Measurements from ENCODE around the gene ETFA.

Gene ETFA

DNA sequence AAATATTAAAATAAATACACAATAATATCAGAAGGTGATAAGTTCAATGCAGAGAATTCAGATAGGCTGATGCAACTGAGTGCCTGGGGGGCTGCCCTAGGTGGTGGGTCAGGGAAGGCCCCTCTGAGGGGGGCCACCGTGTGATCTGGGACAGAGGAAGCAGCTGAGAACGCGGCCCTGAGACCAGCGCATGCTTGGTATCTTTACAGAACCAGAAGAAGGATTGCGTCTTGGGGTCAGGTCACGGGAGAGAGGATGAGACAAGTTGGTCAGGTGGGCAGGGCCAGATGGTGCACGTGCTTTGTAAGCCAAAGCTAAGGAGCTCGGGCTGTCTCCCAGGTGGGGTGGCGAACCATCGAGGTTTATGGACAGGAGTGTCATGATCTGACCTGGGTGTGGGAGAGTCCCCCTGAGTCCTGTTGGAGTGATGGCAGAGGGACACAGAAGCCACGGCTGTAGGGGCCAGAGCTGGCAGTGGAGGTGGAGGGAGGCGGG, 121.2 kb downstream of the ETFA start:
- TF ChIP-seq, protein P1, sequence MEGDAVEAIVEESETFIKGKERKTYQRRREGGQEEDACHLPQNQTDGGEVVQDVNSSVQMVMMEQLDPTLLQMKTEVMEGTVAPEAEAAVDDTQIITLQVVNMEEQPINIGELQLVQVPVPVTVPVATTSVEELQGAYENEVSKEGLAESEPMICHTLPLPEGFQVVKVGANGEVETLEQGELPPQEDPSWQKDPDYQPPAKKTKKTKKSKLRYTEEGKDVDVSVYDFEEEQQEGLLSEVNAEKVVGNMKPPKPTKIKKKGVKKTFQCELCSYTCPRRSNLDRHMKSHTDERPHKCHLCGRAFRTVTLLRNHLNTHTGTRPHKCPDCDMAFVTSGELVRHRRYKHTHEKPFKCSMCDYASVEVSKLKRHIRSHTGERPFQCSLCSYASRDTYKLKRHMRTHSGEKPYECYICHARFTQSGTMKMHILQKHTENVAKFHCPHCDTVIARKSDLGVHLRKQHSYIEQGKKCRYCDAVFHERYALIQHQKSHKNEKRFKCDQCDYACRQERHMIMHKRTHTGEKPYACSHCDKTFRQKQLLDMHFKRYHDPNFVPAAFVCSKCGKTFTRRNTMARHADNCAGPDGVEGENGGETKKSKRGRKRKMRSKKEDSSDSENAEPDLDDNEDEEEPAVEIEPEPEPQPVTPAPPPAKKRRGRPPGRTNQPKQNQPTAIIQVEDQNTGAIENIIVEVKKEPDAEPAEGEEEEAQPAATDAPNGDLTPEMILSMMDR (conservative IDR thresholded peaks at IDR 0.05; ENCODE audit: low read depth, low read length) = no peak
- H2AFZ ChIP-seq (ENCODE audit: low read depth) = peak overlapping the region; percentile 84; the same call in 1 of the 2 replicates
- H3K27me3 ChIP-seq (ENCODE audit: insufficient read depth, low read depth) = no peaks in the 10 kb centered on the region; the same call in 1 of the 2 replicates
- H3K4me2 ChIP-seq = peak overlapping the region; percentile 43; the same call in 1 of the 2 replicates
- H3K27ac ChIP-seq = no peak overlapping the region
- H3K4me1 ChIP-seq (ENCODE audit: low read depth, poor library complexity, severe bottlenecking) = peaks cover 9% of the 10 kb centered on the region
- no peaks in the 10 kb centered on the region for H3K36me3 ChIP-seq (ENCODE audit: insufficient read depth)
- H3K9ac ChIP-seq = no peak overlapping the region
- no peaks in the 10 kb centered on the region for H4K20me1 ChIP-seq (ENCODE audit: insufficient read depth)
- H3K4me3 ChIP-seq (IDR thresholded peaks at IDR 0.05; ENCODE audit: insufficient read depth, low read depth, low read length) = no peak overlapping the region
- no peaks in the 10 kb centered on the region for H3K79me2 ChIP-seq (ENCODE audit: insufficient read depth, low read depth)

DNA sequence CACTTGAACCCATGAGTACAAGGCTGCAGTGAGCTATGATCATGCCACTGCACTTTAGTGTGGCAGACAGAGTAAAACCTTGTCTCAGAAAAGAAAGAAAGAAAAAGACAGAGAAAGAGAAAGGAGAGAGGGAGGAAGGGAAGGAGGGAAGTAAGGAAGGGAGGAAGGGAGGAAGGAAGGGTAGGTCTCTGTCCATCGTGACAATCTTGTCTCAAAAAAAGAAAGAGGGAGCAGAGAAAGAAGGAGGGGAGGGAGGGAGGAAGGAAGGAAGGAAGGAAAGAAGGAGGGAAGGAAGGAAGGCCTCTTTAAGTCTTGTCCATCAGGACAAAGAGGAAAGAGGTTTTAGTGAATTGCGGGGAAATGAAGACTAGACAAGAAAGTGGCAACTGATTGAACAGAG, 122.2 kb downstream of the ETFA start:
- Histone ChIP-seq H3K36me3 (ENCODE audit: insufficient read depth) (no peaks in the 10 kb centered on the region), H2AFZ (ENCODE audit: low read depth) (no peak overlapping the region)

DNA sequence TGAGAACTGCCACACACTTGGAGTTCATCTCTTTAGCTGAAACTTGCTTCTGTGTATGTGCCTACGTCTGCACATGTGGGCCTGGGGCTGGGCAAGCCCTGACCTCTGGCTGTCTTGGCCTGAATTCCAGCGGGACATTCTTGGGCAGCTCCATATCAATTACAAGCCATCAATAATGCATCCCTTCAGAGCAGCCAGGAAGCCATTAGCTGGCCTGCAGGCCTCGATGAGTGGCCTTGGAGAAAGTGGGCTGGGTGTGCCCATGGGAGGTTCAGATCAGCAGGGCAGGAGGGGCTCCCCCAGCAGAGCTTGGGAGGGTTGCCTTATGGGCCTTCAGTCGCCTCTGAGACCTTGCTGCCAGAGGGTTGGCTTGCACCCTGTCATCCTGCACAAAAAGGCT, 124.1 kb downstream of the ETFA start:
- H3K36me3 ChIP-seq (ENCODE audit: insufficient read depth) = no peaks in the 10 kb centered on the region
- H3K4me2 ChIP-seq = no peak overlapping the region
- H3K27ac ChIP-seq = no peak overlapping the region
- H3K27me3 ChIP-seq (ENCODE audit: insufficient read depth, low read depth) = no peaks in the 10 kb centered on the region; the same call in 1 of the 2 replicates
- no peaks in the 10 kb centered on the region for H4K20me1 ChIP-seq (ENCODE audit: insufficient read depth)
- TF ChIP-seq, protein P1 (conservative IDR thresholded peaks at IDR 0.05; ENCODE audit: low read depth, low read length) = no peak
- no peak overlapping the region for H3K4me3 ChIP-seq (IDR thresholded peaks at IDR 0.05; ENCODE audit: insufficient read depth, low read depth, low read length)
- peaks cover 9% of the 10 kb centered on the region for H3K4me1 ChIP-seq (ENCODE audit: low read depth, poor library complexity, severe bottlenecking)
- no peaks in the 10 kb centered on the region for H3K79me2 ChIP-seq (ENCODE audit: insufficient read depth, low read depth)
- H3K9ac ChIP-seq = no peak overlapping the region
- H2AFZ ChIP-seq (ENCODE audit: low read depth) = no peak overlapping the region

More for the DNA sequence above, 122.2 kb downstream of the ETFA start:
- Histone ChIP-seq H3K4me2 (no peak overlapping the region), H4K20me1 (ENCODE audit: insufficient read depth) (no peaks in the 10 kb centered on the region), H3K27me3 (ENCODE audit: insufficient read depth, low read depth) (no peaks in the 10 kb centered on the region; the same call in 1 of the 2 replicates), H3K9ac (no peak overlapping the region), H3K27ac (no peak overlapping the region), H3K4me1 (ENCODE audit: low read depth, poor library complexity, severe bottlenecking) (peaks cover 9% of the 10 kb centered on the region), H3K4me3 (IDR thresholded peaks at IDR 0.05; ENCODE audit: insufficient read depth, low read depth, low read length) (no peak overlapping the region), H3K79me2 (ENCODE audit: insufficient read depth, low read depth) (no peaks in the 10 kb centered on the region)
- TF ChIP-seq, protein P1 (conservative IDR thresholded peaks at IDR 0.05; ENCODE audit: low read depth, low read length) = no peak

DNA sequence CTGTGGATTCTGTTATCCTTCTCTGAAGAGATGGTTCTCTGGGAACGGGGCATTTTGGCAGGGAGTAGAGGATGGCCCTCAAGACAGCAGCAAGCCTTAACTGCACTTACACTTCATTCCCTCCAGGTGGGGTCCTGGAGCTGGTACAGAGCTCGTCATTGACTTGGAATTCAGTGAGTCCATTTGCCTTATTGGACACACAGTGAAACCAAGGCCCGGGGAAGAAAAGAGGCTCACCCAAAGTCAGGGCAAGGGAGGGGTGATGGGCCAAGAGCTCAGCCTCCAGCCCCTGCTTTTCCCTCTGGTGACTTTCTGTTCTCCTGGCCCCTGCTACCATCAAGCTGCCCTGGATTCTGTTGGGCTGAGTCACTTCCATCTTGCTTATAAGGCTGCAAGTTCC, 125.6 kb downstream of the ETFA start:
- Histone ChIP-seq H3K4me3 (IDR thresholded peaks at IDR 0.05; ENCODE audit: insufficient read depth, low read depth, low read length) (no peak overlapping the region), H3K27ac (no peak overlapping the region), H2AFZ (ENCODE audit: low read depth) (no peak overlapping the region), H3K36me3 (ENCODE audit: insufficient read depth) (no peaks in the 10 kb centered on the region), H3K79me2 (ENCODE audit: insufficient read depth, low read depth) (no peaks in the 10 kb centered on the region), H3K9ac (no peak overlapping the region), H4K20me1 (ENCODE audit: insufficient read depth) (no peaks in the 10 kb centered on the region), H3K27me3 (ENCODE audit: insufficient read depth, low read depth) (no peaks in the 10 kb centered on the region; the same call in 1 of the 2 replicates), H3K4me2 (no peak overlapping the region), H3K4me1 (ENCODE audit: low read depth, poor library complexity, severe bottlenecking) (peaks cover 5% of the 10 kb centered on the region)
- TF ChIP-seq, protein P1 (conservative IDR thresholded peaks at IDR 0.05; ENCODE audit: low read depth, low read length) = peak; percentile 64

Measured in KMS-11 (cell line).